Measurements from ENCODE around the gene CDCA7. TPM values are rescaled to one million over a fixed set of nuclear protein-coding genes. Genes with fewer than 3 reads are reported as not detected.

CDCA7 gene
- 0.27 and 0.78 TPM in 2 replicates for polyA plus RNA-seq
- 0.69 and 0.97 TPM in 2 replicates for polyA minus RNA-seq

- no peak within 1 kb of the TSS for H2AFZ ChIP-seq (ENCODE audit: low read depth, low read length)
- peak within 1 kb of the TSS; percentile 42 for H3K9ac ChIP-seq (ENCODE audit: low read length)
- peaks cover 3% of the 10 kb centered on the region for H3F3A ChIP-seq (ENCODE audit: insufficient read depth, low read length, poor library complexity, severe bottlenecking)
- peak within 1 kb of the TSS; percentile 63 for H3K4me2 ChIP-seq (ENCODE audit: low read length)
- H3K9me3 ChIP-seq (ENCODE audit: low read length): peaks cover 3% of the 10 kb centered on the region
- H3K9me2 ChIP-seq (ENCODE audit: insufficient read depth, low read length): no peaks in the 10 kb centered on the region
- no peaks in the 10 kb centered on the region for H3K36me3 ChIP-seq (ENCODE audit: insufficient read depth, low read length)
- H3K4me3 ChIP-seq (ENCODE audit: low read length): peak within 1 kb of the TSS; percentile 78
- H3K27me3 ChIP-seq (ENCODE audit: insufficient read depth, low read depth, low read length): peaks cover 51% of the 10 kb centered on the region
- TF ChIP-seq CTCF (IDR thresholded peaks at IDR 0.05; ENCODE audit: poor library complexity, severe bottlenecking): no peak
- no peak for TF ChIP-seq POLR2AphosphoS5 (IDR thresholded peaks at IDR 0.05)
- TF ChIP-seq EZH2 (IDR thresholded peaks at IDR 0.05; ENCODE audit: borderline replicate concordance, insufficient read depth, low read length, poor library complexity, severe bottlenecking): no peak
- TF ChIP-seq REST (IDR thresholded peaks at IDR 0.05; ENCODE audit: borderline replicate concordance): no peak
- TF ChIP-seq MXI1 (conservative IDR thresholded peaks at IDR 0.05; ENCODE audit: poor library complexity, severe bottlenecking): peak; percentile 63
- TF ChIP-seq RAD21 (conservative IDR thresholded peaks at IDR 0.05): peak; percentile 12
- TF ChIP-seq TAF1 (IDR thresholded peaks at IDR 0.05; ENCODE audit: low read depth): no peak
- TF ChIP-seq SMC3 (conservative IDR thresholded peaks at IDR 0.05; ENCODE audit: poor library complexity): no peak
- no peak for TF ChIP-seq EP300 (conservative IDR thresholded peaks at IDR 0.05; ENCODE audit: poor library complexity, severe bottlenecking)
- H3K79me2 ChIP-seq (replicated peaks; ENCODE audit: insufficient read depth, low read length): peaks cover 12% of the 10 kb centered on the region
- H3K27ac ChIP-seq (ENCODE audit: low read length): no peak within 1 kb of the TSS
- no peaks in the 10 kb centered on the region for H4K20me1 ChIP-seq (ENCODE audit: insufficient read depth)
Observed at GRCh38 chr2:173354582-173355131, at the start of gene CDCA7. CDCA7 (plus strand) TSS chr2:173354872; CDS start chr2:173354964, 92 bp downstream.

DNA sequence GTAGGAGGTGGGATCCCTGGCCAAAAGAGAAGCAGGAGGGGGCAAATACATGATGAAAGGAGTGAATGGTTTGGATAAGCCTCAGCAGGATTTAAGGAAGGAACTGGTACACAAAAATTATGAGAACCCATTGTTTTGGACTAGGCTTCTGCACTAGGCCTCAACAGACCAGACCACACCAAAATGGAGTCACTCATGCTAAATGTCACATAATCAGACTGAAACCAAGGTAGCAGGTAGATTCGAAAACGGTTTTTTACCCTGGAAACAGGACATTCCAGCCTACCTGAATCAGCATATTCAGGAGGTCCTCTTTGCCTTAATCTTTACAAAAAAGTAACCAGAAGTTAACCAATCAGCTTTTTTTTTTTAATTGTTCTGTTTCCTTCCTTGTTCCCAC is 49.4 kb upstream of the CDCA7 start:
- no peaks in the 10 kb centered on the region for H3K36me3 ChIP-seq (ENCODE audit: insufficient read depth, low read length)
- TF ChIP-seq EP300 (conservative IDR thresholded peaks at IDR 0.05; ENCODE audit: poor library complexity, severe bottlenecking): no peak
- no peak for TF ChIP-seq POLR2AphosphoS5 (IDR thresholded peaks at IDR 0.05)
- no peak for TF ChIP-seq REST (IDR thresholded peaks at IDR 0.05; ENCODE audit: borderline replicate concordance)
- TF ChIP-seq SMC3 (conservative IDR thresholded peaks at IDR 0.05; ENCODE audit: poor library complexity): no peak
- H3K9ac ChIP-seq (ENCODE audit: low read length): no peak overlapping the region
- no peaks in the 10 kb centered on the region for H3K79me2 ChIP-seq (replicated peaks; ENCODE audit: insufficient read depth, low read length)
- no peak overlapping the region for H3K4me3 ChIP-seq (ENCODE audit: low read length)
- H3F3A ChIP-seq (ENCODE audit: insufficient read depth, low read length, poor library complexity, severe bottlenecking): no peaks in the 10 kb centered on the region
- no peaks in the 10 kb centered on the region for H3K9me2 ChIP-seq (ENCODE audit: insufficient read depth, low read length)
- H3K4me2 ChIP-seq (ENCODE audit: low read length): no peak overlapping the region
- H4K20me1 ChIP-seq (ENCODE audit: insufficient read depth): no peaks in the 10 kb centered on the region
- H3K9me3 ChIP-seq (ENCODE audit: low read length): no peaks in the 10 kb centered on the region
- no peak overlapping the region for H2AFZ ChIP-seq (ENCODE audit: low read depth, low read length)
- H3K27me3 ChIP-seq (ENCODE audit: insufficient read depth, low read depth, low read length): no peaks in the 10 kb centered on the region
- H3K27ac ChIP-seq (ENCODE audit: low read length): no peak overlapping the region
